K562 (cell line): Measurements from ENCODE around the gene ZCCHC14. TPM values are rescaled to one million over a fixed set of nuclear protein-coding genes. Genes with fewer than 3 reads are reported as not detected.

Experiments
- CXXC5 ChIP-seq: fragments of 250-450 bp; sonication (Bioruptor Pico); IDR thresholded peaks from 2 replicates; pipeline ENCODE4 v1.8.0; 2022; ENCODE audit warnings: inconsistent platforms, mild to moderate bottlenecking, moderate library complexity
- MTA1 ChIP-seq: fragments of 450-650 bp; IDR thresholded peaks from 2 replicates; pipeline ENCODE4 v1.6.1; 2017; ENCODE audit warnings: borderline replicate concordance
- NFE2L1 ChIP-seq: fragments of 450-650 bp; IDR thresholded peaks from 2 replicates; pipeline ENCODE4 v1.6.1; 2016; ENCODE audit warnings: missing genetic modification characterization, low read depth, mild to moderate bottlenecking, missing compliant biosample characterization, moderate library complexity, borderline replicate concordance
- POLR2AphosphoS5 ChIP-seq: IDR thresholded peaks from 2 replicates; pipeline ENCODE4 v1.6.1; 2011; ENCODE audit warnings: mild to moderate bottlenecking, low read depth, low read length, moderate library complexity; ENCODE audit not compliant: control insufficient read depth, insufficient read depth
- RFX5 ChIP-seq: IDR thresholded peaks from 2 replicates; pipeline ENCODE4 v1.6.1; 2011; ENCODE audit warnings: low read depth, mild to moderate bottlenecking, improper control_type of control experiment, low read length
- SUPT5H ChIP-seq: fragments of 450-650 bp; IDR thresholded peaks from 2 replicates; pipeline ENCODE4 v1.6.1; 2016
- TARDBP ChIP-seq: fragments of 450-650 bp; IDR thresholded peaks from 2 replicates; pipeline ENCODE4 v1.6.1; 2016
- TRIM25 ChIP-seq: fragments of 450-650 bp; IDR thresholded peaks from 2 replicates; pipeline ENCODE4 v1.7.0; 2016; ENCODE audit warnings: borderline replicate concordance
- ZKSCAN3 ChIP-seq: fragments of 250-450 bp; sonication (Bioruptor Pico); IDR thresholded peaks from 2 replicates; pipeline ENCODE4 v1.4.0; 2020
- ZNF165 ChIP-seq: fragments of 250-450 bp; sonication (Bioruptor Pico); IDR thresholded peaks from 2 replicates; pipeline ENCODE4 v1.4.0; 2020; ENCODE audit warnings: borderline replicate concordance
- ZNF175 ChIP-seq: fragments of 200-800 bp; sonication (Bioruptor generic); IDR thresholded peaks from 2 replicates; pipeline ENCODE4 v1.6.1; 2016; ENCODE audit warnings: low read depth, mild to moderate bottlenecking, missing genetic modification characterization, missing compliant biosample characterization
- ZNF586 ChIP-seq: fragments of 450-650 bp; formaldehyde crosslinking; conservative IDR thresholded peaks from 2 replicates; pipeline ENCODE4 v1.4.0; 2020; ENCODE audit warnings: mild to moderate bottlenecking, moderate library complexity
- ZNF592 ChIP-seq: fragments of 450-650 bp; IDR thresholded peaks from 2 replicates; pipeline ENCODE4 v1.6.1; 2017; ENCODE audit warnings: antibody characterized with exemption, mild to moderate bottlenecking
- polyA plus RNA-seq, 8 experiments: library from polyadenylated mRNA; depleted of rRNA in 4 of 8; stranded (reverse) in 5 of 8; unstranded in 3 of 8; fragments of >200 nt; fragmentation: Nextera tagmentation in 2 of 8; fragmentation: Illumina TruSeq in 1 of 8; extraction: Ambion mirVana in 2 of 8; extraction: Trizol in 1 of 8; gene quantifications; 2 replicates each; pipeline versions ENCODE4 v1.2.1 to v1.2.3, GENCODE V29; 2011 to 2014; ENCODE audit warnings: inconsistent platforms in 1 of 8, missing spikeins in 1 of 8
- total RNA-seq, 7 experiments: library from RNA; depleted of rRNA in 6 of 7; stranded (reverse); fragments of >200 nt in 6 of 7; fragmentation: Illumina TruSeq in 2 of 7; extraction: Trizol in 2 of 7; gene quantifications; 2 replicates each; pipeline versions ENCODE4 v1.2.1 to v1.2.3, GENCODE V29; 2011 to 2021; ENCODE audit warnings: low replicate concordance in 1 of 7
- TF ChIP-seq, protein P1 (sequence below): fragments of 450-650 bp; formaldehyde crosslinking; IDR thresholded peaks from 2 replicates; pipeline ENCODE4 v1.4.0; 2020; ENCODE audit warnings: mild to moderate bottlenecking, moderate library complexity
- TF ChIP-seq, protein P2 (sequence below), 2 experiments: IDR thresholded peaks; 2 replicates each; pipeline ENCODE4 v1.6.1; 2011; ENCODE audit warnings: borderline replicate concordance in 1 of 2, control low read depth in 1 of 2, low read depth in 1 of 2, low read length in 1 of 2, mild to moderate bottlenecking in 1 of 2, mixed read lengths in 1 of 2, moderate library complexity in 1 of 2; ENCODE audit not compliant: insufficient read depth in 1 of 2, insufficient read length in 1 of 2, poor library complexity in 1 of 2, severe bottlenecking in 1 of 2; ENCODE audit errors: extremely low read depth in 1 of 2
- TF ChIP-seq, protein P3 (sequence below): IDR thresholded peaks from 3 replicates; pipeline ENCODE4 v1.6.1; 2011; ENCODE audit warnings: borderline replicate concordance, mild to moderate bottlenecking; ENCODE audit not compliant: insufficient read length, insufficient read depth

The ZCCHC14 gene
- total and polyA plus RNA-seq, 9 of the 15 experiments (the other 6 are each of a cell fraction or from before 2014, with no cell fraction given): 1.5 to 12.4 (median 2.9) TPM

GRCh38 chr16:87387942-87388817 is 104.6 kb downstream of the ZCCHC14 start (continued):
- TF ChIP-seq POLR2AphosphoS5 (peak; percentile 64), TARDBP (no peak), MTA1 (peak; percentile 62), ZNF592 (peak; percentile 95), SUPT5H (no peak; the same call in 1 of the 2 replicates), TRIM25 (no peak), ZNF165 (CRISPR knock-in tag) (peak; percentile 40; the same call in 1 of the 2 replicates), ZNF175 (CRISPR knock-in tag) (peak; percentile 98), RFX5 (0 out of 2 replicates have a peak, but pooled peaks have one; percentile 44), CXXC5 (CRISPR knock-in tag) (peak; percentile 77), ZNF586 (CRISPR knock-in tag) (no peak), NFE2L1 (no peak), ZKSCAN3 (CRISPR knock-in tag) (no peak)
- TF ChIP-seq, protein P1, sequence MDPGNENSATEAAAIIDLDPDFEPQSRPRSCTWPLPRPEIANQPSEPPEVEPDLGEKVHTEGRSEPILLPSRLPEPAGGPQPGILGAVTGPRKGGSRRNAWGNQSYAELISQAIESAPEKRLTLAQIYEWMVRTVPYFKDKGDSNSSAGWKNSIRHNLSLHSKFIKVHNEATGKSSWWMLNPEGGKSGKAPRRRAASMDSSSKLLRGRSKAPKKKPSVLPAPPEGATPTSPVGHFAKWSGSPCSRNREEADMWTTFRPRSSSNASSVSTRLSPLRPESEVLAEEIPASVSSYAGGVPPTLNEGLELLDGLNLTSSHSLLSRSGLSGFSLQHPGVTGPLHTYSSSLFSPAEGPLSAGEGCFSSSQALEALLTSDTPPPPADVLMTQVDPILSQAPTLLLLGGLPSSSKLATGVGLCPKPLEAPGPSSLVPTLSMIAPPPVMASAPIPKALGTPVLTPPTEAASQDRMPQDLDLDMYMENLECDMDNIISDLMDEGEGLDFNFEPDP (CRISPR knock-in tag): peak; percentile 52; the same call in 1 of the 2 replicates
- TF ChIP-seq, protein P2, sequence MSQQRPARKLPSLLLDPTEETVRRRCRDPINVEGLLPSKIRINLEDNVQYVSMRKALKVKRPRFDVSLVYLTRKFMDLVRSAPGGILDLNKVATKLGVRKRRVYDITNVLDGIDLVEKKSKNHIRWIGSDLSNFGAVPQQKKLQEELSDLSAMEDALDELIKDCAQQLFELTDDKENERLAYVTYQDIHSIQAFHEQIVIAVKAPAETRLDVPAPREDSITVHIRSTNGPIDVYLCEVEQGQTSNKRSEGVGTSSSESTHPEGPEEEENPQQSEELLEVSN (IDR thresholded peaks at IDR 0.05; ENCODE audit: borderline replicate concordance in 1 of 2, extremely low read depth in 1 of 2, insufficient read depth in 1 of 2, insufficient read length in 1 of 2, low read depth in 1 of 2, low read length in 1 of 2, poor library complexity in 1 of 2, severe bottlenecking in 1 of 2): peak in 1 of 2 experiments; percentile 66
- TF ChIP-seq, protein P3, sequence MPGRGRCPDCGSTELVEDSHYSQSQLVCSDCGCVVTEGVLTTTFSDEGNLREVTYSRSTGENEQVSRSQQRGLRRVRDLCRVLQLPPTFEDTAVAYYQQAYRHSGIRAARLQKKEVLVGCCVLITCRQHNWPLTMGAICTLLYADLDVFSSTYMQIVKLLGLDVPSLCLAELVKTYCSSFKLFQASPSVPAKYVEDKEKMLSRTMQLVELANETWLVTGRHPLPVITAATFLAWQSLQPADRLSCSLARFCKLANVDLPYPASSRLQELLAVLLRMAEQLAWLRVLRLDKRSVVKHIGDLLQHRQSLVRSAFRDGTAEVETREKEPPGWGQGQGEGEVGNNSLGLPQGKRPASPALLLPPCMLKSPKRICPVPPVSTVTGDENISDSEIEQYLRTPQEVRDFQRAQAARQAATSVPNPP: no peak
